ENCODE measurements around the gene LRRC59.
"Not testable (repeated sequence)": the region's sequence is repeated elsewhere in the genome, so short reads cannot be mapped to it uniquely, and the experiment has no call there.

Gene LRRC59

DNA sequence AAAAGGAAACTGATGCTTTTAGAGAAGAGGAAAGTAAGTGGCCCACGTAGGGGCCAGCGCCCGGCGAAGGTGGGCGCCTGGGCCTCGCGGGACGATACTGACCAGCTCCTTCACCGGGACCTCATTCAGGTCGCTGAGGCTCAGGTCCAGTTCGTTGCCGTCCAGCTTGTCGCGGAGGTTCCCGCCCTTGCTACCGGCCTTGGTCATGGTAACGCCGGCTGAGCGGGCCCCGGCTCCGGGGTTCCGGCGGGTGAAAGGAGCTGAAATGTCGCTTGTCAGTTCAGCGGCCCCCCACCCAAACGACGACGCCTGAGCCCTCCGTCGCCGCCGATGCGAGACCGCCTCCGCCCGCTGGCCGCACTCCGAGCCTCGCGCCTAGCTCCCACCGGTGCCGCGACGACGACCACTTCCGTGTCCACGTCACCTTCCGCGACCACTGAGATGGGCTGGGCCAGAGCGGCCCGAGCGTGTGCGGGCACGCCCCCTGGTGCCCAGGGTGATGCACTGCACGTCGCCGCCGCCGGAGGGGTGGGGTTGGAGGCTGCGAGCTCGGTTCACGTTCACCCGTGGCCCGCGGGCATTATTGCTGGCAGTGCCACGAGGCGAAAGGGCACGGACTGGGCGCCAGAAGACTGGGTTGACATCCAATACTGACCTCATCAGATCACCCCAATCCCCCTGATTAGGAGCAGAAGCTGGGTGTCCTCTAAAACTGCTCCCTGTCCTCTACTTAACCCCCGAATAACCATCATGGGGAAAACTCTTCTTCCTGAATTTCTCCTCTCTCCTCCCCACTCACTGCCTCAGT, at the start of gene LRRC59:
Gene LRRC59, minus strand, starts transcription at position 413 of the 808 bp plus-strand sequence. Its CDS starts 206 bp downstream, at position 207.
- FAIRE-seq: no peak

DNA sequence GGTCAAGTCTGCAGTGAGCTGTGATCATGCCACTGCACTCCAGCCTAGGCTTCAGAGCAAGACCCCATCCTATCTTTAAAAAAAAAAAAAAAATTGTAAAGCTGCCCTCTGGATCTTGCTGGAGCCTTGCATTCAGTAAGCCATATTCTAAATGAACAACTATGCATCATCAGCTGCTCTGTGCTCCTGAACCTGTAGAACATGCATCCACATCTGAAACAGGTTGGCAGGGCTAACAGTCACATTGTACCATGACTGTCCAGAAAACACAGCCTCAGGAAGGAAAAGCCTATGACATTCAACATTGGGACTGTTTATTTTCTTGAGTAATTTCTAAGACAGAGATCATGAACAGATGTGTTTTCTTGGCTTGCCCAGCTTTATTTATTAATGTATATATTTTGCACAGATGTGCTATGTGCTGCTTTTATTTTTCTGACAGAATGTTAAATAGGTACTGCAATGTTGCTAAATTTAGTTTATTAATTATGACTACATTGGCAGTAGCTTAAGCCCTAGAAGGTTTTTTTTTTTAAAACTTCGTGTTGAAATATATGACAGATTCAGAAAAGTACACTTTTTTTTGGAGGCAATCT, 48.5 kb upstream of the LRRC59 start:
- no peak for FAIRE-seq

DNA sequence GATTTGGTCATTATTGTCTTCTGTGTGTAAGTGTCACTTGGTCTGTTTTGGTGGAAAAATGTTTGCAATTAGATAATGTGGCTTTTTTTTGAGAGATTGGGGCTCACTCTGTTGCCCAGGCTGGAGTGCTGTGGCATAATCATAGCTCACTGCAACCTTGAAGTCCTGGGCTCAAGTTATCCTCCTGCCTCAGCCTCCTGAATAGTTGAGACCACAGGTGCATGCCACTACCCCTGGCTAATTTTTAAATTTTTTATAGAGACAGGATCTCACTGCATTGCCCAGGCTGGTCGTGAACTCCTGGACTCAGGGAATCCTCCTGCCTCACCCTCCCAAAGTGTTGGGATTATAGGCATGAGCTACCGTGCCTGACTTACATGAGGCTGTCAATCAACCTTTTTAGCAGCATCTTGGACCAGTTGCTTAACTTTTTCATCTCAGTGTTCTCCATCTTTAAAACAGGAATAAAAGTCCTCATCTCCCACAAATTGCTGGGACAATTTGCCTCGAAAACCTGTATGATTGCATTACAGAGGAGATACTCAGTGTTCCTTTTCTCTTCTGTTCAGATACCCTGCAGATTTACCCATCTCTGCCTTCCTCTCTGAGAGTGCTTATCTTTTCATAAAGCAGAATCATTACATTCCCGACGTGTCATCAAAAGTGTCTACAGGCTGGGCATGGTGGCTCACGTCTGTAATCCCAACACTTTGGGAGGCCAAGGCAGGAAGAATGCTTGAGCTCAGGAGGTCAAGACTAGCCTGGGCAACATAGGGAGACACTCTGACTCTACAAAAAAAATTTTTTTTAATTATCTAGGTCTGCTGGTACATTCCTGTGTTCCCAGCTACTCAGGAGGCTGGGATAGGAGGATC, 47.8 kb upstream of the LRRC59 start:
- no peak for FAIRE-seq

DNA sequence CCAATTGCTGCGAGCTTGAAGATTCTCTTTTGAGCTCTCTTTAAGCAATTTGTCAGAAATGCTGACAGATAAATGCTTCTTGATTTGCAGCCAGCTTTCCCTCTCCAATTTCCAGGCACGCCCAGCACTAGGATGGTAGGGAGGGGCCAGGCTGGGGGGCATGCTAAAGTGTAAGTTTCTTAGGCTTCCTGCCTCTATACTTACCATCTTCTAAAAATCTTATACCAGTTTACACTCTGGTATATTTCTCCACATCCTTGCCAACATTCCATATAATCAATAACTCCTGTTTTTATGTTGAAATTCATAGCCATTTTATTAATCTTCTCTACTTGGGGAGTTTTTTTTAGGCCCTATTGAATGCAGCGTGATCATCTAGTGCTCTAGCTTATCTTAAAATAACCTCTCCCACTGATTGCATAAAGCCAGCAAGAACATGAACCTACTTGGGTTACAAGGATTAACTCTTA, 46.2 kb upstream of the LRRC59 start:
- no peak for FAIRE-seq

DNA sequence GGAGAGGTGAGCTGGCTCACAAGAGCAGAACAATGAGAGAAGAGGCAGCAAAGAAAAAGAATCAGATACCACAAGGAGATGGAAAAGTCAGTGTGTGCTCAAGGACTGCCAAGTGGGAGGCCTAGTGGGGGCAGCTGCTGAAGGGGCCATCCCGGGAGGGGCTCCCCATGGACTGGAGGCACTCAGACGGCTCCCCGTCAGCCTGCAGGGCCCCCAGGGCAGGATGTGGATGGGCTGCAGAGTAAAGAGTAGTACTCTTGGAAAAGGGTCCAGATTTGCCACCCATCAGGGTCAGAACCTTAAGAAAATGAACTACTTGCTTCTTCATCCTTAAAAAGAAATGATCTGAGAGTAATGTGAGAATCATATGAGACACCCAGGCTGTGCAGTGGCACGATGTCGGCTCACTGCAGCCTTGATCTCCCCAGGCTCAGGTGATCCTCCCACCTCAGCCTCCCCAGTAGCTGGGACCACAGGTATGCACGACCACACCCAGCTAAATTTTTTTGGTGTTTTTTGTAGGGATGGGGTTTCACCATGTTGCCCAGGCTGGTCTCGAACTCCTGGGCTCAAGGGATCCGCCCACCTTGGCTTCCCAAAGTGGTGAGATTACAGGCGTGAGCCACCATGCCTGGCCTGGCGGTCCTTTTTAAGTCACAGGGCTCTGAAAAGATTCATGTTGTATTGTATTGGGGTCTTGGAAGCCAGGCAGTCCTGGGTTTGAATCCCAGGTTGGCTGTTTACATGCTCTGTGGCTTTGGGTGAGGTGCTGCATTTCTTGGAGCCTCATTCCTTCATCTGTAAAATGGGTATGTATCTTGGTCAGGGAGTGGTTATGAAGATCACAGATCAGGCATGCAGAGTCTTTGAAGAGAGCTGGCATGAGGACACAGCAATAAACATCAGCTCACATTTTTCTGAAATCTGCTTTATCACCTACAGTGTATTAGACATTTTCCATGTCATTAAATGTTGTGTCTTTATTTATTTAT, 43.8 kb upstream of the LRRC59 start:
- no peak for FAIRE-seq

DNA sequence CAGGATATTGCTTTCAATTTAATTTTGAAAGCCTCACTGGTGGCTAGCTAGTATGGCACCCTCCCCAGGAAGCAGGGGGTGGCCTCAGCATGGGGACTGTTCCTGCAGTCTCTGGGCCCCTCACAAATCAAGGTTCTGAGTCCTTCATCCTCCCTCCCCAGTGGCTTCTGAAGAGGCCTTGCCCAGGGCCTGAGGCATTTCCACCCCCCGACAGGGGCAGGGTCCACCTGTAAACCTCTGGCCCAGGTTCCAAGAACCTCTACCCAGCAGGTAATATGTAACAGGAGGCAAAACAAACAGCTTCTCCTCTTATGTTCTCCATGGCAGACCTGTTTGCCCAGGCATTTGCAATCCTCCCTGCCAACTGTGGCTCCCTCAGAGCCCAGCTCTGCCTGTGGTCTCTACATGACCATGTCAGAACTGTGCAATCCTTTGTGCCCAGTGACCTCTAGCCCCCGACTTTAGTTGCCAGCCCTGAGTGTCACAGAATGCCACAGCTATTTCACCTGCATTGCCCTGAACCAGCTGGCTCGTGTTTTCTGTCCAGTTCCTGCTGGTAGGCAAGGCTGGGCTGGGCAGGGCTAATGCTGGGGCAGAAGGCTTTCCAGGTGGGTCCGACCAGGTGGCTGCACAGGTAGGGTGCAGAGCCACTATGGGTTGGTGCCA, 43.0 kb upstream of the LRRC59 start:
- no peak for FAIRE-seq

DNA sequence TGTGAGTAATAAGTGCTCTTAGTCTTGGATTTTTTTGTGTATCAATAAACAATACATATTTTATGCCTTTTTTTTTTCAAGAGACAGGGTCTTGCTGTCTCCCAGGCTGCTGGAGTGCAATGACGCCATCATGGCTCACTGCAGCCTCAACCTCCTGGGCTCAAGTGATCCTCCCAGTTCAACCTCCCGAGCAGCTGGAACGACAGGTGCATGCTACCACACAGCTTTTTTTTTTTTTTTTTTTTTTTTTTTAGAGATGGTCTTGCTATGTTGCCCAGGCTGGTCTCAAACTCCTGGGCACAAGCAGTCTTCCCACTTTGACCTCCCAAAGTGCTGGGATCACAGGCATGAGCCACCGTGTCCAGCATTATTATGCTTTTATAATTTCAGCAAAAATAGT, 41.7 kb upstream of the LRRC59 start:
- FAIRE-seq: no peak

DNA sequence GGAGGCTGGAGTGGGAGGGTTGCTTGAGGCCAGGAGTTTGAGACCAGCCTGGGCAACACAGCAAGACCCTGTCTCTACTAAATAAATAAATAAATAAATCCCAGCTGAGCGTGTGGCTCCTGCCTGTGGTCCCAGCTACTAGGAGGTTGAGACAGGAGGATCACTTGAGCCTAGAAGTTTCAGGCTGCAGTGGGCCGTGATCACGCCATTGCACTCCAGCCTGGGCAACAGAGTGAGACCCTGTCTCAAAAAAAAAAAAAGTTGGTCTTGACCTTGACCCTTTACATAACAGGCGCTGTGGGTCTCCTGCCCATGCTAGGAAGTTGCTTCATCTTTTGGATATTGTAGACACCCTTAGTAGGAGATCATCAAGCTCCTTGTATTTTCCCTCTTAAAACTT, 40.1 kb upstream of the LRRC59 start:
- FAIRE-seq: no peak

DNA sequence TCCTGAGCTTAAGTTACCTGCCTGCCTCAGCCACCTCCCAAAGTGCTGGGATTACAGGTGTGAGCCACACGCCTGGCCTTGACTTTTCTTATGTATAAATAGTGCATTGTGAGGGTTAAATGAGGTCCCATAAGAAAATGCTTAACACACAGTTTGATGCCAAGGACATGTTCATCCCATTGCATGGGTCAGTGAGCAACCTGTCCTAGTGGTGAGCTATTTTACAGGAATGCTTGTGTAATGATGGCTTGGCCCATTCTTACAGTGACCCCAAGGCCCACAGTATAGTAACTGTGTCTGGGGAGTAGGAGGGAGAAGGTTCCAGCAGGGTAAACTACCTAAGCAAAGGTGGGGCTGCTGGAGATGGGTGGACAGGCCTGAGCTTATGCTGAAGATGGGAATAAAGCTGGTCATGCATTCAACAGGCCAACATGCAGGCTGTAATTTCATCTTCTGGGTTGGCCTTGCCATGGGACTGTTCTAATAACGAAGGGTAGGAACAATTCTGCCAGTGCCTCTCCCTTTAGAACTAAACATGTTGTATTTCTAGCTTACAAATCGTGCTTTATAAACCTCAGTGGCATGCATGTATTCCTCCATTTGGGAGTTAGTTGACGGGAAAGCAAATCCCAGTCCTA, 34.9 kb upstream of the LRRC59 start:
- no peak for FAIRE-seq

- FAIRE-seq: no peak
Observed at GRCh38 chr17:50430821-50431618, 33.7 kb upstream of the LRRC59 start.

GRCh38 chr17:50429793-50430192, 32.5 kb upstream of the LRRC59 start:
- FAIRE-seq: no peak

- FAIRE-seq: no peak
Observed at GRCh38 chr17:50428831-50429424, 31.6 kb upstream of the LRRC59 start.

GRCh38 chr17:50428126-50428525, 30.8 kb upstream of the LRRC59 start:
- not testable (repeated sequence) for FAIRE-seq

GRCh38 chr17:50426814-50427787, 29.8 kb upstream of the LRRC59 start:
- no peak for FAIRE-seq

GRCh38 chr17:50426472-50426782, 29.1 kb upstream of the LRRC59 start:
- no peak for FAIRE-seq

DNA sequence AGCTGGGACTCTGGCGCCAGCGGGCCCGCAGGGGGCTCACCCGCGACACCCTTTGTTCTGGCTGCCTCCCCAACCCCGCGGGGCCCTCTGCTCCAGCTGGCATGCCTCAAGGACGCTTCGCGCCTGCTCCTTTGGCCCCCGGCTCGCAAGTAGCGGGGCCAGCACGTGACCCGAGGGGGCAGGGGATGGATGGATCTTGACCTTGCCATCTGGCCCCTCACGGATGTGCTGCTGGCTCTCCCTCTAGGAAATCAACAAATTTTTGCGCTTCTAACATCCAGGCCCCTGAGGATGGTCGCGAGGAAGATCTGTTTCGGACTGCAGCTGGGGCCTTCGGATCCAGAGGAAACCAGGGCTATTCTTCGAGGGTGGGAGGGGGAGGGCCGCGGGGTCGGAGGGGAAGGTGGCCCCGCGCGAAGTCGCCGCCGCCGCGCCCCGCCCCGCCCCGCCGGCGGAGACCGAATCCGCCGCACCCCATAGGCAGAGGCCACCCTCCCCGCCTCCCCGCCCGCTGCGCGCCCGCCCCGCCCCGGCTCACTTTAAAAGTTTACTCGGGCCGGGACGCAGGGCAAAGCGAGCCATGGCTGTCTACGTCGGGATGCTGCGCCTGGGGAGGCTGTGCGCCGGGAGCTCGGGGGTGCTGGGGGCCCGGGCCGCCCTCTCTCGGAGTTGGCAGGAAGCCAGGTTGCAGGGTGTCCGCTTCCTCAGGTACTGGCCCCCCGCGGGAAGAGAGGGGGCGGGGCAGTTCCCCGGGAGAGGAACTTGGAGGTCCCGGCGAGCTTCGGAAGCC, 28.6 kb upstream of the LRRC59 start, which contains the start of gene ACSF2:
Gene ACSF2, plus strand, starts transcription at position 537 of the 790 bp plus-strand sequence. Its CDS starts 44 bp downstream, at position 581.
- FAIRE-seq: no peak

- no peak for FAIRE-seq
Observed at GRCh38 chr17:50424996-50425681, 27.8 kb upstream of the LRRC59 start.

Data from G401.6 (cell line).